ENCODE data around the gene GREB1. TPM values are rescaled to one million over a fixed set of nuclear protein-coding genes. Genes with fewer than 3 reads are reported as not detected.

Gene GREB1
- total RNA-seq, 1 experiment from 2014 or later: 6.2 TPM

DNA sequence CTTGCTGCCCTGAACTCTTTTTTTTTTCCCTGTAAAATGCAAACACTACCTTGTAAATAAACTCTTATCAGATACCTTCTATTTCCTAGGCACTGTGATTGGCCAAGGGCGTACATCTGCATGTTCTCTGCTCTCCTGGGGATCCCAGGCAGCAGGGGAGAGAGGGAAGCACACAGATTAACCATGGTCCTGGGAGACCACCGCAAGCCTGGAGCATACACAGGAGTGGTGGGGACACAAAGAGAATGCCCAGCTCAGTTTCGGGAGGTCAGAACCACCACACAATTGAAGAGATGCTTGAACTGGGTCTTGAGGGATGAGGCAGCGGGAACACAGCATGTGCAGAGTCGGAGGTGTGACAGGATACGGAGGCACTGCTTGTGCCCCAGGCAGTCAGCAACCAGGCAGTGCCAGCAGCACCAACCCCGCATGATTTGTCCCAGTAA, 2.1 kb downstream of the GREB1 start:
- H3K9ac ChIP-seq (ENCODE audit: low read length): no peak overlapping the region
- no peaks in the 10 kb centered on the region for H3K9me3 ChIP-seq (ENCODE audit: control insufficient read depth in 1 of 2, insufficient read depth in 1 of 2, low read depth in 1 of 2, low read length in 2 of 2)
- no peaks in the 10 kb centered on the region for H3K4me1 ChIP-seq (ENCODE audit: control insufficient read depth in 1 of 2, insufficient read depth in 2 of 2, low read length in 2 of 2)
- H3K9me2 ChIP-seq (ENCODE audit: insufficient read depth): no peaks in the 10 kb centered on the region
- DNase-seq (ENCODE audit: low read depth, low spot score): no peak
- H3K27ac ChIP-seq (ENCODE audit: low read depth, low read length): no peak overlapping the region
- H3K27me3 ChIP-seq (ENCODE audit: insufficient read depth, low read length): 0 out of 2 replicates have a peak, but pooled peaks cover 4% of the 10 kb centered on the region
- ChIA-PET CTCF (no interaction called here), RAD21 (ENCODE audit: low non-redundant PET in 1 of 2, low total read pairs in 2 of 2, uncharacterized antibody in 2 of 2, unreplicated experiment in 2 of 2) (no interaction called here), POLR2A (no interaction called here)
- no peak for TF ChIP-seq SIN3A (IDR thresholded peaks at IDR 0.05; ENCODE audit: low read depth)
- H3K36me3 ChIP-seq (ENCODE audit: control insufficient read depth in 1 of 2, insufficient read depth in 2 of 2, low read length in 2 of 2): no peaks in the 10 kb centered on the region
- H4K20me1 ChIP-seq (ENCODE audit: insufficient read depth): no peaks in the 10 kb centered on the region
- no peak for ATAC-seq
- H3K4me2 ChIP-seq (ENCODE audit: low read length): no peak overlapping the region
- H3K4me3 ChIP-seq (replicated peaks in 1 of 2; ENCODE audit: low read depth in 1 of 2, low read length in 2 of 2): no peak overlapping the region
- intact Hi-C loops (cut with micrococcal nuclease): no loop called here
- H3K79me2 ChIP-seq (ENCODE audit: insufficient read depth, low read length): no peaks in the 10 kb centered on the region
- BruUV-seq (replicated peaks): no TSS peak
- no peak overlapping the region for H2AFZ ChIP-seq (ENCODE audit: low read depth, low read length, poor library complexity, severe bottlenecking)

DNA sequence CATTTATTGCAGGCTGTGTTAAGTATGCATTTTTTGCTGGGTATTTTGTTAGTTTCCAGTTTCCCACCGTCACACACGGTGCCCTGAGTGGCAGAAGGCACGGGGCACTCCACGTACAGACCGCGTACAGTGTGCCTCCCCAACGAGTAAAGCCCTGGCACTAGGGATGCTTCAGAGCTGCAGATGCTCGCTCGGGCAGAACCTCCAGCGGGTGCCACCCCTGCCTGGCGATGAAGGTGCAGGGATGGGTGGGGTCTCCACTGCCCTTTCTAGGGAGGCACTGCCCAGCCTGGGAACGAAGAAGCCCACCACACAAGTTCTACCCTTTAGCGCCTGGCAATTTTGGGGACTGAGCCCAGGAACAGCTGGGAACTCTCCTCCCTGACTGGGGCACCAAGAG, 4.1 kb downstream of the GREB1 start:
- BruUV-seq (replicated peaks): no TSS peak
- RAD21 ChIA-PET (ENCODE audit: low non-redundant PET in 1 of 2, low total read pairs in 2 of 2, uncharacterized antibody in 2 of 2, unreplicated experiment in 2 of 2): no interaction called here
- Histone ChIP-seq H3K4me1 (ENCODE audit: control insufficient read depth in 1 of 2, insufficient read depth in 2 of 2, low read length in 2 of 2) (no peaks in the 10 kb centered on the region), H3K4me2 (ENCODE audit: low read length) (no peak overlapping the region), H3K9ac (ENCODE audit: low read length) (no peak overlapping the region), H3K27ac (ENCODE audit: low read depth, low read length) (no peak overlapping the region), H3K79me2 (ENCODE audit: insufficient read depth, low read length) (no peaks in the 10 kb centered on the region), H3K27me3 (ENCODE audit: insufficient read depth, low read length) (0 out of 2 replicates have a peak, but pooled peaks cover 4% of the 10 kb centered on the region), H3K4me3 (replicated peaks in 1 of 2; ENCODE audit: low read depth in 1 of 2, low read length in 2 of 2) (no peak overlapping the region), H3K9me2 (ENCODE audit: insufficient read depth) (no peaks in the 10 kb centered on the region), H4K20me1 (ENCODE audit: insufficient read depth) (no peaks in the 10 kb centered on the region), H3K36me3 (ENCODE audit: control insufficient read depth in 1 of 2, insufficient read depth in 2 of 2, low read length in 2 of 2) (no peaks in the 10 kb centered on the region), H2AFZ (ENCODE audit: low read depth, low read length, poor library complexity, severe bottlenecking) (no peak overlapping the region), H3K9me3 (ENCODE audit: control insufficient read depth in 1 of 2, insufficient read depth in 1 of 2, low read depth in 1 of 2, low read length in 2 of 2) (no peaks in the 10 kb centered on the region)
- ATAC-seq: no peak
- CTCF ChIA-PET: no interaction called here
- no peak for DNase-seq (ENCODE audit: low read depth, low spot score)
- intact Hi-C loops (cut with micrococcal nuclease): no loop called here
- TF ChIP-seq ZNF274 (IDR thresholded peaks at IDR 0.05; ENCODE audit: low read depth, low read length): no peak
- TF ChIP-seq EZH2phosphoT487 (IDR thresholded peaks at IDR 0.05; ENCODE audit: borderline replicate concordance): no peak
- POLR2A ChIA-PET: no interaction called here
